HCT116 (cell line): ENCODE data around the gene RLBP1. TPM values are rescaled to one million over a fixed set of nuclear protein-coding genes. Genes with fewer than 3 reads are reported as not detected.
A peak's percentile ranks its signal among the peaks of the same experiment; 100 is the strongest.

Experiments used
- ATAC-seq: fragments of 200-7000 bp; cut with Tn5 transposase; 2 replicates; pipeline ENCODE4 v1.9.1; 2020; ENCODE audit warnings: mild to moderate bottlenecking, moderate library complexity
- BruUV-seq: library from RNA; stranded (reverse); fragments of 400-500 nt; replicated peaks from 2 replicates; lab custom pipeline; 2021; lab: Mats Ljungman, UMichigan
- CTCF ChIA-PET: fragments of 300-600 bp; sonication (Branson Sonifier 250); formaldehyde crosslinking; loops from one replicate; lab custom pipeline; 2021; ENCODE audit warnings: antibody characterized with exemption; lab: Charles Lee
- POLR2A ChIA-PET: fragments of 300-600, 350-600 bp; sonication (Branson Sonifier 250); formaldehyde crosslinking; loops from one replicate; lab custom pipeline; 2021; ENCODE audit warnings: antibody characterized with exemption; lab: Charles Lee
- RAD21 ChIA-PET, 2 experiments: fragments of 300-600 bp; sonication (Branson Sonifier 250); formaldehyde crosslinking; loops; one replicate each; lab custom pipeline; 2023; ENCODE audit warnings: low total read pairs in 2 of 2; ENCODE audit not compliant: uncharacterized antibody in 2 of 2, unreplicated experiment in 2 of 2, low non-redundant PET in 1 of 2; lab: Charles Lee
- DNase-seq: peaks from one replicate; pipeline ENCODE4 v3.0.0-alpha.2; 2010; ENCODE audit warnings: low read depth, low spot score
- H2AFZ ChIP-seq: fragments of 200-600 bp; shearing (Covaris generic), sonication (generic); 2 replicates; pipeline ENCODE4 v1.6.1; 2017; ENCODE audit warnings: low read depth, mixed run types, mixed read lengths, antibody characterized with exemption, low read length; ENCODE audit not compliant: poor library complexity, severe bottlenecking
- H3K27ac ChIP-seq: 2 replicates; pipeline ENCODE4 v1.5.1; 2012; ENCODE audit warnings: low read depth, low read length
- H3K27me3 ChIP-seq: fragments of 200-600 bp; sonication (generic); 2 replicates; pipeline ENCODE4 v1.6.1; 2016; ENCODE audit warnings: mixed run types, low read length, mixed read lengths; ENCODE audit not compliant: insufficient read depth
- H3K36me3 ChIP-seq, 2 experiments: fragments of 200-500 bp in 1 of 2; fragments of 200-600 bp in 1 of 2; sonication (Bioruptor generic) in 1 of 2; sonication (generic) in 1 of 2; 2 replicates each; pipeline versions ENCODE4 v1.5.1 to v1.6.1; 2014 to 2016; ENCODE audit warnings: low read length in 2 of 2, inconsistent platforms in 1 of 2, mixed read lengths in 1 of 2, mixed run types in 1 of 2; ENCODE audit not compliant: insufficient read depth in 2 of 2, control insufficient read depth in 1 of 2
- H3K4me1 ChIP-seq, 2 experiments: fragments of 200-600 bp in 1 of 2; sonication (generic) in 1 of 2; 2 replicates each; pipeline versions ENCODE4 v1.5.1 to v1.6.1; 2012 to 2017; ENCODE audit warnings: low read length in 2 of 2, inconsistent platforms in 1 of 2, mild to moderate bottlenecking in 1 of 2, mixed read lengths in 1 of 2, mixed run types in 1 of 2, moderate library complexity in 1 of 2; ENCODE audit not compliant: insufficient read depth in 2 of 2, control insufficient read depth in 1 of 2
- H3K4me2 ChIP-seq: fragments of 200-600 bp; sonication (generic); 2 replicates; pipeline ENCODE4 v1.6.1; 2017; ENCODE audit warnings: mixed run types, low read length, mixed read lengths
- H3K4me3 ChIP-seq, 2 experiments: fragments of 200-600 bp in 1 of 2; sonication (generic) in 1 of 2; replicated peaks in 1 of 2; 2 replicates each; pipeline ENCODE4 v1.5.1; 2011 to 2016; ENCODE audit warnings: low read length in 2 of 2, control low read depth in 1 of 2, low read depth in 1 of 2, mild to moderate bottlenecking in 1 of 2, mixed read lengths in 1 of 2, mixed run types in 1 of 2
- H3K79me2 ChIP-seq: fragments of 200-600 bp; sonication (generic); 2 replicates; pipeline ENCODE4 v1.6.1; 2017; ENCODE audit warnings: mild to moderate bottlenecking, mixed run types, low read length, moderate library complexity, mixed read lengths; ENCODE audit not compliant: insufficient read depth
- H3K9ac ChIP-seq: fragments of 200-600 bp; sonication (generic); 2 replicates; pipeline ENCODE4 v1.6.1; 2016; ENCODE audit warnings: low read length, mixed read lengths
- H3K9me2 ChIP-seq: fragments of 200-600 bp; sonication (generic), shearing (Covaris generic); 2 replicates; pipeline ENCODE4 v1.6.1; 2017; ENCODE audit warnings: mixed run types, mild to moderate bottlenecking, moderate library complexity; ENCODE audit not compliant: insufficient read depth
- H3K9me3 ChIP-seq, 2 experiments: fragments of 200-500 bp in 1 of 2; fragments of 200-600 bp in 1 of 2; sonication (Bioruptor generic) in 1 of 2; sonication (generic) in 1 of 2; 2 replicates each; pipeline ENCODE4 v1.6.1; 2014 to 2017; ENCODE audit warnings: low read length in 2 of 2, mixed read lengths in 2 of 2, inconsistent platforms in 1 of 2, low read depth in 1 of 2, mild to moderate bottlenecking in 1 of 2, mixed run types in 1 of 2, moderate library complexity in 1 of 2; ENCODE audit not compliant: control insufficient read depth in 1 of 2, insufficient read depth in 1 of 2
- H4K20me1 ChIP-seq: fragments of 200-600 bp; sonication (generic), shearing (Covaris generic); 2 replicates; pipeline ENCODE4 v1.6.1; 2017; ENCODE audit warnings: mixed run types, mild to moderate bottlenecking, moderate library complexity; ENCODE audit not compliant: insufficient read depth
- CBX3 ChIP-seq: IDR thresholded peaks from 2 replicates; pipeline ENCODE4 v1.6.1; 2012; ENCODE audit warnings: low read depth
- EGR1 ChIP-seq: IDR thresholded peaks from 2 replicates; pipeline ENCODE4 v1.6.1; 2012; ENCODE audit warnings: low read depth
- ELF1 ChIP-seq: IDR thresholded peaks from 2 replicates; pipeline ENCODE4 v1.6.1; 2012; ENCODE audit warnings: low read depth, borderline replicate concordance
- EZH2phosphoT487 ChIP-seq: fragments of 200-600 bp; IDR thresholded peaks from 2 replicates; pipeline ENCODE4 v1.6.1; 2018; ENCODE audit warnings: antibody characterized with exemption, borderline replicate concordance
- POLR2AphosphoS5 ChIP-seq: IDR thresholded peaks from 2 replicates; pipeline ENCODE4 v1.6.1; 2011; ENCODE audit warnings: mild to moderate bottlenecking, low read depth, low read length, moderate library complexity
- RAD21 ChIP-seq: IDR thresholded peaks from 2 replicates; pipeline ENCODE4 v1.6.1; 2012; ENCODE audit warnings: low read depth, mild to moderate bottlenecking
- SP1 ChIP-seq: IDR thresholded peaks from 2 replicates; pipeline ENCODE4 v1.6.1; 2012; ENCODE audit warnings: low read depth
- SRF ChIP-seq: IDR thresholded peaks from 2 replicates; pipeline ENCODE4 v1.6.1; 2012; ENCODE audit warnings: low read depth
- TCF7L2 ChIP-seq: IDR thresholded peaks from 2 replicates; pipeline ENCODE4 v1.7.0; 2011; ENCODE audit warnings: borderline replicate concordance, inconsistent platforms; ENCODE audit not compliant: insufficient read depth, insufficient read length; ENCODE audit errors: extremely low read depth
- intact Hi-C: fragments of 100-400 bp; cut with micrococcal nuclease; formaldehyde crosslinking; loops from 2 replicates; pipeline ENCODE4 v1.10.0; 2022
- total RNA-seq: library from RNA; stranded (reverse); gene quantifications from one replicate; pipeline ENCODE4 v1.2.1, GENCODE V29; 2021; ENCODE audit not compliant: unreplicated experiment
- TF ChIP-seq, protein P1 (sequence below), 3 experiments: fragments of 200-600 bp in 1 of 3; sonication (generic) in 1 of 3; IDR thresholded peaks in 2 of 3; conservative IDR thresholded peaks in 1 of 3; 2 replicates each; pipeline ENCODE4 v1.5.1; 2012 to 2017; ENCODE audit warnings: low read depth in 2 of 3, low read length in 2 of 3, antibody characterized with exemption in 1 of 3, borderline replicate concordance in 1 of 3, control low read depth in 1 of 3, mild to moderate bottlenecking in 1 of 3, mixed read lengths in 1 of 3, mixed run types in 1 of 3, moderate library complexity in 1 of 3; ENCODE audit not compliant: insufficient read depth in 1 of 3
- TF ChIP-seq, protein P2 (sequence below): IDR thresholded peaks from 2 replicates; pipeline ENCODE4 v1.6.1; 2012; ENCODE audit warnings: low read depth
- TF ChIP-seq, protein P3 (sequence below): IDR thresholded peaks from 2 replicates; pipeline ENCODE4 v1.6.1; 2011; ENCODE audit warnings: mild to moderate bottlenecking, low read length, moderate library complexity; ENCODE audit not compliant: insufficient replicate concordance; ENCODE audit errors: extremely low read depth

The RLBP1 gene
- total RNA-seq, 1 experiment from 2014 or later: 0.12 TPM

DNA sequence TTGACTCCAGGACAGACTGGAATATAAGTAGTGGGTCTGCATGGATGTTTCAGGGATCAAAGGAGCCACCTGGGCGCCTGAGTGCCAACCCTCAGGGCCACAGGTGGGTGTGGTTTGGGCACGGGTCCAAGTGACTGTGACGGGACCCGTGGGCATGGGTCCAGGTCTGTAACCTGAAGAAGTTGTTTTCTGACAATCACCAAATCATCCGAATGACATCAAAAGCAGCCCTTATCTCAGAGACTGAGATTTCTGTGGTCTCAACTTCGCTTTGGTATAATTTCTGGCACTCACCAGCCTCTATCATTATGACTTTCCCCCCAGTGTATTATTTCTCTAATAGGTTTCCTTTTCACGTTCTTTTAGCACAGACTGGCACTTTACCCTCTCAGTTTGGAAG is 24.4 kb downstream of the RLBP1 start:
- DNase-seq (no peak), ATAC-seq (peak; percentile 52)
- no TSS peak for BruUV-seq
- CTCF ChIA-PET: interaction anchor here (2.2 to 5.0 kb wide), 2 partner anchors 10 to 19 kb away, joined by 5 to 30 read pairs; no protein-coding TSS in a partner anchor
- RAD21 ChIA-PET: interaction anchor here (0.9 to 1.2 kb wide), 2 partner anchors 10 kb away, joined by 3 to 4 read pairs; no protein-coding TSS in a partner anchor
- H2AFZ ChIP-seq: no peak overlapping the region
- POLR2A ChIA-PET: no interaction called here
- H3K79me2 ChIP-seq: no peaks in the 10 kb centered on the region
- peak; percentile 78 for TF ChIP-seq TCF7L2
- TF ChIP-seq SRF: no peak
- H3K4me1 ChIP-seq: peaks cover 17% of the 10 kb centered on the region in 2 experiments
- H3K4me3 ChIP-seq: 0 out of 4 replicates have a peak overlapping the region, but pooled peaks of 1 of the 2 experiments have one; percentile 10
- intact Hi-C loops: no loop called here
- no peaks in the 10 kb centered on the region for H3K9me3 ChIP-seq
- peak overlapping the region; percentile 59 for H3K4me2 ChIP-seq
- no peaks in the 10 kb centered on the region for H3K9me2 ChIP-seq
- no peaks in the 10 kb centered on the region for H3K36me3 ChIP-seq
- H4K20me1 ChIP-seq: no peaks in the 10 kb centered on the region
- H3K27ac ChIP-seq: no peak overlapping the region
- no peak overlapping the region for H3K9ac ChIP-seq
- H3K27me3 ChIP-seq: no peaks in the 10 kb centered on the region

DNA sequence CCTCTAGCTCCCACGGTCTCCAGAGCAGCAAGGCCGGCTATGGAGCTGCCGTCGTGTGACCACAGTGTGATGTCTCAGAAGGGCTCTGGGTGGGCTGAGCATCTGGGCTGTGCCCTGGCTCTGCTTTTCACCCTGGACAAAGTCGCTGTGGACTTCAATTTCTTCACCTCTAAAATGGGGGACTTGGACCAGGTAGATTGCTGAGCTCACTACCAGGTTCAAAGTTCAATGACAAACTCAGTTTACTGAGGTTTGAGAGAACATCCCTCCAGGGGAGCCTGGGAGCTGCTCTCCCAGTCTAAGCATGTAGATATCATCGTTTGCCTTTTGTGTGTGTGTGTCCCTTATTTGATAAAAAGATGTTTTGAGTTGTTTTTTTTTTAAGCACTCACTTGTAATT is 25.1 kb downstream of the RLBP1 start:
- POLR2A ChIA-PET: no interaction called here
- H3K36me3 ChIP-seq: no peaks in the 10 kb centered on the region
- intact Hi-C loops: no loop called here
- H3K9me3 ChIP-seq: no peaks in the 10 kb centered on the region
- DNase-seq: no peak
- RAD21 ChIA-PET: no interaction called here
- no peaks in the 10 kb centered on the region for H3K27me3 ChIP-seq
- H3K4me2 ChIP-seq: no peak overlapping the region
- no peaks in the 10 kb centered on the region for H3K9me2 ChIP-seq
- H4K20me1 ChIP-seq: no peaks in the 10 kb centered on the region
- no peak for ATAC-seq
- H3K4me3 ChIP-seq: no peak overlapping the region
- H3K4me1 ChIP-seq: peaks cover 17% of the 10 kb centered on the region in 2 experiments
- H3K27ac ChIP-seq: no peak overlapping the region
- BruUV-seq: no TSS peak
- no peak overlapping the region for H3K9ac ChIP-seq
- H3K79me2 ChIP-seq: no peaks in the 10 kb centered on the region
- CTCF ChIA-PET: interaction anchor here (2.2 to 5.0 kb wide), 3 partner anchors 9 to 18 kb away, joined by 4 to 30 read pairs (median 5); no protein-coding TSS in a partner anchor
- no peak overlapping the region for H2AFZ ChIP-seq
- TF ChIP-seq CBX3 (no peak), POLR2AphosphoS5 (no peak), RAD21 (no peak), EZH2phosphoT487 (no peak), SP1 (no peak), ELF1 (no peak), EGR1 (no peak)
- TF ChIP-seq, protein P1, sequence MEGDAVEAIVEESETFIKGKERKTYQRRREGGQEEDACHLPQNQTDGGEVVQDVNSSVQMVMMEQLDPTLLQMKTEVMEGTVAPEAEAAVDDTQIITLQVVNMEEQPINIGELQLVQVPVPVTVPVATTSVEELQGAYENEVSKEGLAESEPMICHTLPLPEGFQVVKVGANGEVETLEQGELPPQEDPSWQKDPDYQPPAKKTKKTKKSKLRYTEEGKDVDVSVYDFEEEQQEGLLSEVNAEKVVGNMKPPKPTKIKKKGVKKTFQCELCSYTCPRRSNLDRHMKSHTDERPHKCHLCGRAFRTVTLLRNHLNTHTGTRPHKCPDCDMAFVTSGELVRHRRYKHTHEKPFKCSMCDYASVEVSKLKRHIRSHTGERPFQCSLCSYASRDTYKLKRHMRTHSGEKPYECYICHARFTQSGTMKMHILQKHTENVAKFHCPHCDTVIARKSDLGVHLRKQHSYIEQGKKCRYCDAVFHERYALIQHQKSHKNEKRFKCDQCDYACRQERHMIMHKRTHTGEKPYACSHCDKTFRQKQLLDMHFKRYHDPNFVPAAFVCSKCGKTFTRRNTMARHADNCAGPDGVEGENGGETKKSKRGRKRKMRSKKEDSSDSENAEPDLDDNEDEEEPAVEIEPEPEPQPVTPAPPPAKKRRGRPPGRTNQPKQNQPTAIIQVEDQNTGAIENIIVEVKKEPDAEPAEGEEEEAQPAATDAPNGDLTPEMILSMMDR (IDR thresholded peaks at IDR 0.05 in 2 of 3, conservative IDR thresholded peaks at IDR 0.05 in 1 of 3; ENCODE audit: borderline replicate concordance in 1 of 3, insufficient read depth in 1 of 3, low read depth in 2 of 3, low read length in 2 of 3): no peak
- TF ChIP-seq, protein P2, sequence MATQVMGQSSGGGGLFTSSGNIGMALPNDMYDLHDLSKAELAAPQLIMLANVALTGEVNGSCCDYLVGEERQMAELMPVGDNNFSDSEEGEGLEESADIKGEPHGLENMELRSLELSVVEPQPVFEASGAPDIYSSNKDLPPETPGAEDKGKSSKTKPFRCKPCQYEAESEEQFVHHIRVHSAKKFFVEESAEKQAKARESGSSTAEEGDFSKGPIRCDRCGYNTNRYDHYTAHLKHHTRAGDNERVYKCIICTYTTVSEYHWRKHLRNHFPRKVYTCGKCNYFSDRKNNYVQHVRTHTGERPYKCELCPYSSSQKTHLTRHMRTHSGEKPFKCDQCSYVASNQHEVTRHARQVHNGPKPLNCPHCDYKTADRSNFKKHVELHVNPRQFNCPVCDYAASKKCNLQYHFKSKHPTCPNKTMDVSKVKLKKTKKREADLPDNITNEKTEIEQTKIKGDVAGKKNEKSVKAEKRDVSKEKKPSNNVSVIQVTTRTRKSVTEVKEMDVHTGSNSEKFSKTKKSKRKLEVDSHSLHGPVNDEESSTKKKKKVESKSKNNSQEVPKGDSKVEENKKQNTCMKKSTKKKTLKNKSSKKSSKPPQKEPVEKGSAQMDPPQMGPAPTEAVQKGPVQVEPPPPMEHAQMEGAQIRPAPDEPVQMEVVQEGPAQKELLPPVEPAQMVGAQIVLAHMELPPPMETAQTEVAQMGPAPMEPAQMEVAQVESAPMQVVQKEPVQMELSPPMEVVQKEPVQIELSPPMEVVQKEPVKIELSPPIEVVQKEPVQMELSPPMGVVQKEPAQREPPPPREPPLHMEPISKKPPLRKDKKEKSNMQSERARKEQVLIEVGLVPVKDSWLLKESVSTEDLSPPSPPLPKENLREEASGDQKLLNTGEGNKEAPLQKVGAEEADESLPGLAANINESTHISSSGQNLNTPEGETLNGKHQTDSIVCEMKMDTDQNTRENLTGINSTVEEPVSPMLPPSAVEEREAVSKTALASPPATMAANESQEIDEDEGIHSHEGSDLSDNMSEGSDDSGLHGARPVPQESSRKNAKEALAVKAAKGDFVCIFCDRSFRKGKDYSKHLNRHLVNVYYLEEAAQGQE: no peak
- TF ChIP-seq, protein P3, sequence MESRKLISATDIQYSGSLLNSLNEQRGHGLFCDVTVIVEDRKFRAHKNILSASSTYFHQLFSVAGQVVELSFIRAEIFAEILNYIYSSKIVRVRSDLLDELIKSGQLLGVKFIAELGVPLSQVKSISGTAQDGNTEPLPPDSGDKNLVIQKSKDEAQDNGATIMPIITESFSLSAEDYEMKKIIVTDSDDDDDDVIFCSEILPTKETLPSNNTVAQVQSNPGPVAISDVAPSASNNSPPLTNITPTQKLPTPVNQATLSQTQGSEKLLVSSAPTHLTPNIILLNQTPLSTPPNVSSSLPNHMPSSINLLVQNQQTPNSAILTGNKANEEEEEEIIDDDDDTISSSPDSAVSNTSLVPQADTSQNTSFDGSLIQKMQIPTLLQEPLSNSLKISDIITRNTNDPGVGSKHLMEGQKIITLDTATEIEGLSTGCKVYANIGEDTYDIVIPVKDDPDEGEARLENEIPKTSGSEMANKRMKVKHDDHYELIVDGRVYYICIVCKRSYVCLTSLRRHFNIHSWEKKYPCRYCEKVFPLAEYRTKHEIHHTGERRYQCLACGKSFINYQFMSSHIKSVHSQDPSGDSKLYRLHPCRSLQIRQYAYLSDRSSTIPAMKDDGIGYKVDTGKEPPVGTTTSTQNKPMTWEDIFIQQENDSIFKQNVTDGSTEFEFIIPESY: no peak
